Osteoblast (primary cell): ENCODE data around the gene TTC38. TPM values are rescaled to one million over a fixed set of nuclear protein-coding genes. Genes with fewer than 3 reads are reported as not detected.

Experiments used
- DNase-seq: peaks from one replicate; pipeline ENCODE4 v3.0.0; 2011; ENCODE audit warnings: low spot score, mixed read lengths; ENCODE audit not compliant: insufficient read length; ENCODE audit errors: missing footprints
- H2AFZ ChIP-seq: 2 replicates; pipeline ENCODE4 v1.6.0; 2011; ENCODE audit warnings: mild to moderate bottlenecking, low read length
- H3K27ac ChIP-seq: 2 replicates; pipeline ENCODE4 v1.5.1; 2011; ENCODE audit warnings: mild to moderate bottlenecking, low read depth, low read length, moderate library complexity
- H3K27me3 ChIP-seq: 2 replicates; pipeline ENCODE4 v1.6.0; 2012; ENCODE audit warnings: mild to moderate bottlenecking, control low read depth, inconsistent platforms, low read length, moderate library complexity; ENCODE audit not compliant: insufficient read depth
- H3K36me3 ChIP-seq: 2 replicates; pipeline ENCODE4 v1.5.1; 2011; ENCODE audit warnings: mild to moderate bottlenecking, low read length, control low read depth, moderate library complexity; ENCODE audit not compliant: insufficient read depth
- H3K4me1 ChIP-seq: 2 replicates; pipeline ENCODE4 v1.5.1; 2011; ENCODE audit warnings: mild to moderate bottlenecking, low read length, control low read depth, moderate library complexity; ENCODE audit not compliant: insufficient read depth
- H3K4me2 ChIP-seq: 2 replicates; pipeline ENCODE4 v1.6.0; 2011; ENCODE audit warnings: mild to moderate bottlenecking, low read length; ENCODE audit not compliant: insufficient read depth
- H3K4me3 ChIP-seq: fragments of 200-600 bp; sonication (generic); 3 replicates; pipeline ENCODE4 v1.5.1; 2012; ENCODE audit warnings: mild to moderate bottlenecking, low read length, inconsistent platforms; ENCODE audit not compliant: insufficient read depth
- H3K79me2 ChIP-seq: 2 replicates; pipeline ENCODE4 v1.6.0; 2012; ENCODE audit warnings: mild to moderate bottlenecking, low read length, control low read depth, inconsistent platforms; ENCODE audit not compliant: insufficient read depth
- H3K9me3 ChIP-seq: 2 replicates; pipeline ENCODE4 v1.5.1; 2011; ENCODE audit warnings: low read depth, low read length, control low read depth
- H4K20me1 ChIP-seq: 2 replicates; pipeline ENCODE4 v1.6.0; 2012; ENCODE audit warnings: mild to moderate bottlenecking, low read length, control low read depth; ENCODE audit not compliant: insufficient read depth
- CTCF ChIP-seq: IDR thresholded peaks from 2 replicates; pipeline ENCODE4 v1.5.1; 2011; ENCODE audit warnings: mild to moderate bottlenecking, low read depth, low read length, moderate library complexity; ENCODE audit errors: extremely low read depth
- total RNA-seq: library from RNA; depleted of rRNA; stranded (reverse); fragments of >200 nt; gene quantifications from 2 replicates; pipeline ENCODE4 v1.2.3, GENCODE V29; 2012

Gene TTC38
- total RNA-seq, 1 donor = 29.3 TPM

GRCh38 chr22:46317646-46318045, 49.8 kb downstream of the TTC38 start:
- Histone ChIP-seq H3K9me3 (no peaks in the 10 kb centered on the region), H3K4me3 (no peak overlapping the region), H3K79me2 (peaks cover 30% of the 10 kb centered on the region), H4K20me1 (no peaks in the 10 kb centered on the region), H3K36me3 (peaks cover 15% of the 10 kb centered on the region), H2AFZ (no peak overlapping the region), H3K27ac (no peak overlapping the region), H3K4me2 (no peak overlapping the region), H3K4me1 (no peaks in the 10 kb centered on the region), H3K27me3 (no peaks in the 10 kb centered on the region)
- peak; percentile 34 for DNase-seq
- no peak for TF ChIP-seq CTCF

- peaks cover 15% of the 10 kb centered on the region for H3K36me3 ChIP-seq
- no peak overlapping the region for H2AFZ ChIP-seq
- no peaks in the 10 kb centered on the region for H4K20me1 ChIP-seq
- H3K79me2 ChIP-seq = peaks cover 30% of the 10 kb centered on the region
- no peaks in the 10 kb centered on the region for H3K4me1 ChIP-seq
- TF ChIP-seq CTCF = no peak
- H3K4me3 ChIP-seq = no peak overlapping the region
- H3K27me3 ChIP-seq = no peaks in the 10 kb centered on the region
- H3K4me2 ChIP-seq = no peak overlapping the region
- no peak for DNase-seq
- no peak overlapping the region for H3K27ac ChIP-seq
- H3K9me3 ChIP-seq = no peaks in the 10 kb centered on the region
Measured at GRCh38 chr22:46318576-46318975, 50.8 kb downstream of the TTC38 start.

GRCh38 chr22:46319319-46319718, 51.5 kb downstream of the TTC38 start:
- Histone ChIP-seq H3K9me3 (no peaks in the 10 kb centered on the region), H3K27me3 (no peaks in the 10 kb centered on the region), H2AFZ (no peak overlapping the region), H3K4me2 (no peak overlapping the region), H3K79me2 (peaks cover 26% of the 10 kb centered on the region), H3K27ac (no peak overlapping the region), H3K4me3 (no peak overlapping the region), H3K36me3 (peaks cover 19% of the 10 kb centered on the region), H4K20me1 (no peaks in the 10 kb centered on the region), H3K4me1 (no peaks in the 10 kb centered on the region)
- no peak for TF ChIP-seq CTCF
- no peak for DNase-seq

- no peak for TF ChIP-seq CTCF
- Histone ChIP-seq H3K4me1 (no peaks in the 10 kb centered on the region), H4K20me1 (no peaks in the 10 kb centered on the region), H3K27me3 (no peaks in the 10 kb centered on the region), H3K4me3 (no peak overlapping the region), H3K9me3 (no peaks in the 10 kb centered on the region), H3K4me2 (no peak overlapping the region), H2AFZ (no peak overlapping the region), H3K27ac (no peak overlapping the region), H3K36me3 (peaks cover 24% of the 10 kb centered on the region), H3K79me2 (peaks cover 26% of the 10 kb centered on the region)
- peak; percentile 43 for DNase-seq
Measured at GRCh38 chr22:46320166-46320710, 52.4 kb downstream of the TTC38 start.
